Measurements from ENCODE around the gene PRKCA.

The PRKCA gene

GRCh38 chr17:66400698-66401097 is 98.3 kb downstream of the PRKCA start:
- TF ChIP-seq CTCF (IDR thresholded peaks at IDR 0.05) (no peak), ZFX (IDR thresholded peaks at IDR 0.05; ENCODE audit: borderline replicate concordance) (no peak)
- no peak overlapping the region for H3K27ac ChIP-seq

GRCh38 chr17:66401364-66401763 is 99.0 kb downstream of the PRKCA start:
- no peak overlapping the region for H3K27ac ChIP-seq
- no peak for TF ChIP-seq ZFX (IDR thresholded peaks at IDR 0.05; ENCODE audit: borderline replicate concordance)
- TF ChIP-seq CTCF (IDR thresholded peaks at IDR 0.05) = no peak

GRCh38 chr17:66403846-66404556 is 101.6 kb downstream of the PRKCA start:
- TF ChIP-seq ZFX (IDR thresholded peaks at IDR 0.05; ENCODE audit: borderline replicate concordance) (no peak), CTCF (IDR thresholded peaks at IDR 0.05) (no peak)
- H3K27ac ChIP-seq = no peak overlapping the region

GRCh38 chr17:66405836-66406677 is 103.6 kb downstream of the PRKCA start:
- no peak overlapping the region for H3K27ac ChIP-seq

GRCh38 chr17:66406701-66407644 is 104.6 kb downstream of the PRKCA start:
- TF ChIP-seq CTCF (IDR thresholded peaks at IDR 0.05) = no peak
- TF ChIP-seq ZFX (IDR thresholded peaks at IDR 0.05; ENCODE audit: borderline replicate concordance) = no peak
- H3K27ac ChIP-seq = no peak overlapping the region

More at GRCh38 chr17:66405836-66406677, 103.6 kb downstream of the PRKCA start:
- TF ChIP-seq CTCF (IDR thresholded peaks at IDR 0.05) (no peak), ZFX (IDR thresholded peaks at IDR 0.05; ENCODE audit: borderline replicate concordance) (no peak)

GRCh38 chr17:66407864-66408263 is 105.5 kb downstream of the PRKCA start:
- H3K27ac ChIP-seq = no peak overlapping the region
- no peak for TF ChIP-seq CTCF (IDR thresholded peaks at IDR 0.05)
- TF ChIP-seq ZFX (IDR thresholded peaks at IDR 0.05; ENCODE audit: borderline replicate concordance) = no peak
